HG03095 (cell line): ENCODE results near the gene SMG9.
"Not testable (repeated sequence)": the region's sequence is repeated elsewhere in the genome, so short reads cannot be mapped to it uniquely, and the experiment has no call there.

Experiments used
- ATAC-seq: cut with Tn5 transposase; IDR thresholded peaks from one replicate; pipeline ENCODE4 v1.9.1; 2021; ENCODE audit warnings: moderate library complexity; ENCODE audit not compliant: unreplicated experiment

Gene SMG9

DNA sequence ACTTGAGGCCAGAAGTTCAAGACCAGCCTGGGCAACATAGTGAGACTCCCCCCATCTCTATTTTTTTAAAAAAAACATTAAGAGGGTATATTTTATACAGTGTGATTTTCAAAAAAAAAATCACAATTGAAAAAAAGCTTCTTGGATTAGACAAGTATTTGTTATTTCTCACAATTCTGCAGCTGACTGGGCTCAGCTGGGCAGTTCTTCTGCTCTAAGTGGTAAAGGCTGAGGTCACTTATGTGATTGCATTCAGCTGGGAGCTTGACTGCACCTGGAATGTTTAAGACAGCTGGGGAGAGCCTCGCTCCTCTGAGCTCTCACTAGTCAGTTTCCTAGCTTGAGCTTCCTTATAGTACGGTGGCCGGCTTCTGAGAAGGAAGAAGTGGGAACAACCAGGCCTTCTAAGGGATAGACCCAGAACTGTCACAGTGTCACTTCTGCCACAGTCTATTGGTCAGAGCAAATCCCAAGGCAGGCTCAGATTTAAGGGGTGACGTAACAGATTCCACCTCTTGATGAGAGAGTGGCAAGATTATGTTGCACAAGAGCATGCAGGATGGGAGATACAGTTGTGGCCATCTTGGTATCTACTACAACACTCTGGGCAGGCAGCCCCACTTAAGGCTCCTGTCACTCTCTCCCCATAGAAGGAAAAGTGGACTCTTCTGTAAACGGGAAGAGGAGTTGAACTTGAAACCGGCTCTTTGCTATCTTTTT lies 58.6 kb downstream of the SMG9 start:
- no peak for ATAC-seq

DNA sequence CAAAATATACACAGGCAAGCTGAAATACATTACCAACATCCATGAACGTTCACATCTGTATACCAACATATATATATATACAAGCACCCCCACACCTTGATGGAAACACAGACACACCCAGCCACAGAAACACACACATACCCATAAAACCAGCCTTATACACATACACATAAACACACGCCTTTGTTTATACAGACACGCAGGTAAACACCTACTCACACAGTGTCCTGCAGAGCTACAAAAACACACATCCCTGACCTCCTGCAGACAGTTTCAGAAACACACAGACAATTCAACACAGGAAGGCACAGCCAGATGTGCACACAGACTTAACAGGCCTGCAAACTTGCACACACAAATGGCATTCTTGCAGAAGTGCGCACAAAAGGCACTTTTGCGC lies 60.2 kb downstream of the SMG9 start:
- ATAC-seq: no peak

DNA sequence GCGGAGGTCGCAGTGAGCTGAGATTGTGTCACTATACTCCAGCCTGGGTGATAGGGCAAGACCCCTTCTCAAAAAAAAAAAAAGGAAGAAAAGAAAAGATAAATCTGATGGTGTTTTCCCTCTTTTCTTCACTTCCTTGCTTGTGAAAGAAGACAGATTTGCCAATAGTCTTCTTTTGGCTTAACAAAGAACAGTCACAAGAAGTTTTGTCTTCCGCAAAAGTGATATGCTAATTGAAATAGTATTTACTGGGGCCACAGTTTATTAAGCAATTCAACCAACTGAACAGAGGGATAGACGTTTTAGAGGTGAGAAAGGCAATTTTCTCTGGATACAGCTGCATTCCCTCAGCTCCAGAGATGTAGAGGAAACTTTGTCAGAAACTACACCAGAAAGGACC lies 61.9 kb downstream of the SMG9 start:
- no peak for ATAC-seq

DNA sequence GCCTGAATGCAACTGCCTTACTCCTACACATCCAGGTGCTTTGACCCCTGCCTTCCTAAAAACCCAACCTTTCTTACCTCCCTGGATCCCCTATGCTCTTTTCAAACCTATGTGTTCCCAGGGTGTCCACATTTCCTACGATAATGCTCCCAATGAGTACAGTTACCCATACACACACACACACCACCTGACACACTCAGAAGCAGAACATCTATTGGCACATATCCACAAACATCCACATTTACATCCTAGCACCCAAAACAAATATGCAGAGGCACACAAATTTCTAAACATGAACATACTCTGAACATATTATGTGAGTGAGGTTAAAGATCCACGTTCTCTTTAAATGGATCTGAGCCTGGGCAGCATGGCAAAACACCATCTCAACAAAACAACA lies 62.4 kb downstream of the SMG9 start:
- no peak for ATAC-seq

DNA sequence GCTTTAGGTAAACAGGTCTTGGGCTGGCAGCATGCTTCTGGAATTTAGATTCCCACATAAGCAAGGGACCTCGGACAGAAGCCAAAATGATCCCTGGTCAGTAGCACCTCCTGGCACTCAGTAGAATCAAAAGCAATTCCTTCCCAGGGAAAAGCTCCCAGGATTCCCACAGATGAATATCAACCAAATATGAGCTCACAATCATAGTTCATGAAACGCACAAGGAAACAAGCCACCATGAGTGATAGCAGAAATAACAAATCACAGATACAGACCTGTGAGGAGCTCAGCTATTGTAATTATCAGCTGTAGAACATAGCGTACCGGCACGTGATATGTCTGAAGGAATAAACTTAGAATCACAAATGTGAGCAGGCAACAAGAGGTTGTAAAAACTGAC lies 63.0 kb downstream of the SMG9 start:
- no peak for ATAC-seq

DNA sequence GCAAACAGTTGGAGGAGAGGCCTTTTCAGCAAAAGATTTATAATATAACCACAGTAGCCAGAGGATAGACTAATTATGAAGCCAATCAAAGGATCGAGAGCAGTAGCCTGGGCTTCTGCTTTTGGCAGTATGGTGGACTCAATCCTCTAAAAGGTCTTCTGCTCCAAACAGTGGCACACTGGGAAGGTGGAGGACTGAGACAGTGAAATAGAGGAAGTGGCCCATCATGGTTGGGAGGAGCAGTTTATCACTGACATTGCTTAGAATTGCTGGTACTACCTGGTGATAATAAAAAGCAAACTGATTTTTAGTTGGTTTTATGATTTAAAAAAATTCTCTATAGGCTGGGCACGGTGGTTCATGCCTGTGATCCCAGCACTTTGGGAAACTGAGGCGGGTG lies 63.9 kb downstream of the SMG9 start:
- ATAC-seq: no peak

DNA sequence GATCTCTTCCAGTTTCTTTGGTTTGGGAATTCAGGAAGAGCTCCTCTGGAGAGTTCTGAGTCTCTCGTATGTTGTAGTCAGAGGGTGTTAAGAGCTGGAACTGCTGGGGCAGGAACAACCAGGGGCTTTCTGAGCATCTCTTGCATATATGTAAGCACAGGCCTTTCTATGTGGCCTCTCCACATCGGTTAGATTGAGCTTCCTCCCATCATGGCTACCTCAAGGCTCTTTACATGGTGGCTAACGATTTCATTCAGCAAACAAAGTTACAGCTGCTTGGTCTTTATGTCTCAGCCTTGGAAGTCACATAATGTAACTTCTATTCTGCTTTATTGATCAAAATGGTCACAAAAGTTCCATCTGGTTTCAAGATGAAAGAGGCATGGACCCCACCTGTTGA lies 64.3 kb downstream of the SMG9 start:
- ATAC-seq: no peak

DNA sequence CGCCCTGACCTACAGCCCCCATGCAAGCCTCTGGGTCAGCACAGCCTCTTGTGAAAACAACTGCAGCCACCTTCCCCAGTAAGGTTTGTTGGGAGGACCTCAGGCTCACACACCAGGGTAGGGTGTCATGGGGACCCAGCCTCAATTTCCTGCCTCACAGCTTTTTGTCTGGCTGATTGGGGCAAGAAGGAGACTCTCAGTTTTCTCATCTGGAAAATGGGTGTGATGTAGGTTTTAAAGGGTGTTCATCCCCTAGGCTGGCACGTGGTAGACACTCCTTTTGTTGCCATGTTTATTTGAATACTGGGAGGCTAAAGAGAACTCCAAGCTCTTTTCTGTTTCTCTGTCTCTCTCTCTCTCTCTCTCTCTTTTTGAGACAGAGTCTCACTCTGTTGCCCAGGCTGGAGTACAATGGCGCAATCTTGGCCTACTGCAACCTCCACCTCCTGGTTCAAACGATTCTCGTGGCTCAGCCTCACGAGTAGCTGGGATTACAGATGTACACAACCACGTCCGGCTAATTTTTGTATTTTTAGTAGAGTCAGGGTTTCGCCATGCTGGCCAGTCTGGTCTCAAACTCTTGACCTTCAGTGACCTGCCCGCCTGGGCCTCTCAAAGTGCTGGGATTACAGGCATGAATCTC lies 66.6 kb downstream of the SMG9 start:
- no peak for ATAC-seq

DNA sequence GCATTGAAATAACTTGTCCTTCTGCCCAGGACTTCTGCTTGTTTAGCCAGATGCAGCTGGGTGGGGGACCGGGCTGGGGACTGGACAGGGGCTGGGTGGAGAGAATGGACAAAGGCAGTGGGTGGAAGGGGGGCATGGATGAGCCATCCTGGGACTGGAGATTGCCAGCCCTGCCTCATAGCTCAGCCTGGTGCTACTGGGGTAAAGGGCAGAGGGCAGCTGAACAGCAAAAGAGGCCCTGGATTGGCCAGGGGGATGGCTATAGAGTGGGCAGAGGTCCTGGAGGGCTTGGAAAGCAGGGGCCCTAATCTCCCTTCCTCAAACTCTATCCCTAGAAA lies 67.1 kb downstream of the SMG9 start:
- no peak for ATAC-seq

DNA sequence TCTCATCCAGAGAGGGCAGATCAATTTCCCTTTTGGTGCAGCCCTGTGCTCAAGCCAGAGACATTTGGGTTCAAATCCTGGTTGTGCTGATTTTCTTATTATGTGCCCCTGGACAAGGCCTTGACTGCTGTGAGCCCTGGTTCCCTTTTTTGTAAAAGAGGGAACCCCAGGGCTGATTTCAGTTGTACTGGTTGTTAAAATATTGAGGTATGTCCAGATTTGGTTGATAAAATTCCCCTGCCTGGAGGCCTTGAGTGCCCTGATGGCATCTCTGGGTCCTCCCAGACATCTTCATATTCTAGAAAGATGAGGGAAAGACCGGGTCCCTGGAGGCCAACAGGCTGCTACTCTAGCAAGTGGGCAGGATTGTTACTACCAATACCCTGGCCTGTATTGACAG lies 70.4 kb downstream of the SMG9 start:
- ATAC-seq: no peak

DNA sequence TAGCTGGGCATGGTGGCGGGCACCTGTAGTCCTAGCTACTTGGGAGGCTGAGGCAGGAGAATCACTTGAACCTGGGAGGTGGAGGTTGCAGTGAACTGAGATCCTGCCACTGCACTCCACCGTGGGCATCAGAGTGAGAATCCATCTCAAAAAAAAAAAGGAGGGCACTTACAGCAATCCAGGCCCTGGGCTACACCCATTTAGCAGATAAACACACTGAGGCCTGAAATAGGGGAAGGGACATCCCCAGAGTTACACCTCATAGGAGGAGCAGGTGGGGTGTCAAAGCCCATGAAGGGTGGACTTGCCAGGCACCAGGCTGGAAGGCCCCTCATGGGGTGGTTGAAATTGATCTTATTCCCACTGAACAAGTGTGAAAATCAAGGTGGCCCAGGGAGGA lies 70.9 kb downstream of the SMG9 start:
- no peak for ATAC-seq

DNA sequence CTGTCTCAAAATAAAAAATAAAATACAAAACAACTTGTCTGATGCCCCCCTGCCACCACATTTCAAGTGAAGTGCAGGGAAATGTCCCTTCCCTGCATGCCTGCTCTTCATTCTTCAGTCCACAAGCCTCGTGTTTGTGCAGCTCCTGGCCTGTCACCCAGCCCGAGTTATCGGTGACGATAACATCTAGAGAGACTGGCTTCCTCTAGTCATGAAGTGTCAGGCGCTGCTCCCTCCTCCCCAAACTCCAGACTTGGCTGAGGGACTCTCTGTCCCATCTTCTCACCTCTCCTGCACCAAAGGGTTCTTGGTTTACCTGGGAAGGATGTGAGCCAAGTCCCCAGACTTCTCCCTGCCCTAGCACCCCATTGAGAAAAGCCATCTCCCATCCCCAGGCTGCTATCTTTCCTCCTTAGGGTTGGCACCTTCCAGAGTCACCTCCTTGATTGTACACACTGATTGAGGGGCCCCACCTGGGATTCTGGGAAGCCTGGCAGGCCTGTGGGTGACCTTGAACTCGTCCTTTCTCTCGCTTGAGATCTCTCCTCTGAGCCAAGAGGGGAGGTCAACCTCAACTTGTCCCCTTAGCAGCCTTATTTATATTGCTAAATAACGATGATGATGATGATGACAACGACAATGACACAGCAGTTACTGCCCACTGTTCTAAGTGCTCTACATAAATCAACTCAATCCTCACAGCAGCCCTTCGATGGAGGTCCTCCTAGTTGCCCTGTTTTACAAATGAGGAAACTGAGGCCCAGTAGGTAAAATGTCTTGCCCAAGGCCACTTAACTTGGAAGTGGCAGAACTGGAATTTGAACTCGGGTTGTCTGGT lies 71.7 kb downstream of the SMG9 start:
- no peak for ATAC-seq

DNA sequence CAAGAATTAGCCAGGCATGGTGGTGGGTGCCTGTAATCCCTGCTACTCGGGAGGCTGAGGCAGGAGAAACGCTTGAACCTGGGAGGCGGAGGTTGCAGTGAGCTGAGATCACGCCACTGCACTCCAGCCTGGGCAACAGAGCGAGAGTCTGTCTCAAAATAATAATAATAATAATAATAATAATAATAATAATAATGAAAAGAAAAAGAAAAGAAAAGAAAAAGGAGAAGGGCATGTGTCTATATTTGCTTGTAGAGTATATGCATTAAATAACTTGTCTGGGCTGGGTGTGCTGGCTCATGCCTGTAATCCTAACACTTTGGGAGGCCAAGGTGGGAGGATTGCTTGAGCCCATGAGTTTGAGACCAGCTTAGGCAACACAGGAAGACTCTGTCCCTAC lies 72.5 kb downstream of the SMG9 start:
- not testable (repeated sequence) for ATAC-seq

DNA sequence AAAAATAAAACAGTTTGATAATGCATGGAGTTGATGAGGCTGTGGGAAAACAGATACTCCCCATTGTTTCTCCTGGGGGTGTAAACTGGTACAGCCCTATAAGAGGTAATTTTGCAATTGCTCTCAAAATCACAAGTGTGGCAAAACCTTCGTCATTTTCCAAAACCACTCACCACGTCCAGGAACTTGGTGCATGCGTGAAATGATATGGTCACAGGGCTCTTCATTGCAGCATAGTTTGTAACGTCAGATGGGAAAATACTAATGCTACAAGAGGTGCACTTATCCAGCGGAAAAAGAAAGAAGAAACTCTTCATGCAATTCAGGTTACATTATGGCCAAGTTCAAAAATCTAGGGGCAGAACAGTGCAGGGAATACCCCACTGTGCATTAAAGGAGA lies 72.9 kb downstream of the SMG9 start:
- ATAC-seq: no peak

DNA sequence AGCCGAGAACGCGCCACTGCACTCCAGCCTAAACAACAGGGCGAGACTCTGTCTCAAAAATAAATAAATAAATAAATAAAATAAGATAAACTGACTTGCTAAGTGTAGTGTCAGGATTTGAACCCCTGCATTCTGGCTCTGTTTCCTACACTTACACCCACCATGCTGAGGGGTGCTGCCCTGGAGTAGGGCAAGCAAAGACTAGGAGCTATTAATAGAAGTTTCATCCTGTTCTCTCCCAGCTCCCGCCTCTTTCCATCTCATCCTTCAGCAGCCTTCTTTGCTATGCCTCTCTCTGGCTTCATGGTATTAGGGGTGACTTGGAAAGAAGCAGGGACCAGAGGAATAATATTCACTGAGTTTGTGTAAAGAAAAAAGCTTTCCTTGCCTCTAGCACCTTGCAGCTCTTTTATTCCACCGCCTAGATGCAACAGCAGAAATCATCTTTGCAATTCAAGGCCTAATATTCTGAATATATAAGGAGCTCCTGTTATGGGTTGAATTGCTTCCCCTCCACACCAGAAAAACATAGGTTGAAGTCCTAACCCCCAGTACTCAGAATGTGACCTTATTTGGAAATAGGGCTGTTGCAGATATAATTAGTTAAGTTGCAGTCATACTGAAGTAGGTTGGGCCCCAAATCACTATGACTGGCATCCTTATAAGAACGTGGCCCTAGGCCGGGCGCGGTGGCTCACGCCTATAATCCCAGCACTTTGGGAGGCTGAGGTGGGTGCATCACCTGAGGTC lies 76.1 kb downstream of the SMG9 start:
- no peak for ATAC-seq
